Stimulated activated CD4-positive, alpha-beta T cell treated with anti-CD3 and anti-CD28 coated beads, Interleukin-12 subunit alpha, Interleukin-12 subunit beta, amount 100 ng/mL, for 24 hours (primary cell): ENCODE data around the gene PDLIM7.

Experiments
- DNase-seq, 2 experiments: peaks; one replicate each; pipeline ENCODE4 v3.0.0-alpha.2; 2020; ENCODE audit warnings: low read depth in 2 of 2

PDLIM7 gene

DNA sequence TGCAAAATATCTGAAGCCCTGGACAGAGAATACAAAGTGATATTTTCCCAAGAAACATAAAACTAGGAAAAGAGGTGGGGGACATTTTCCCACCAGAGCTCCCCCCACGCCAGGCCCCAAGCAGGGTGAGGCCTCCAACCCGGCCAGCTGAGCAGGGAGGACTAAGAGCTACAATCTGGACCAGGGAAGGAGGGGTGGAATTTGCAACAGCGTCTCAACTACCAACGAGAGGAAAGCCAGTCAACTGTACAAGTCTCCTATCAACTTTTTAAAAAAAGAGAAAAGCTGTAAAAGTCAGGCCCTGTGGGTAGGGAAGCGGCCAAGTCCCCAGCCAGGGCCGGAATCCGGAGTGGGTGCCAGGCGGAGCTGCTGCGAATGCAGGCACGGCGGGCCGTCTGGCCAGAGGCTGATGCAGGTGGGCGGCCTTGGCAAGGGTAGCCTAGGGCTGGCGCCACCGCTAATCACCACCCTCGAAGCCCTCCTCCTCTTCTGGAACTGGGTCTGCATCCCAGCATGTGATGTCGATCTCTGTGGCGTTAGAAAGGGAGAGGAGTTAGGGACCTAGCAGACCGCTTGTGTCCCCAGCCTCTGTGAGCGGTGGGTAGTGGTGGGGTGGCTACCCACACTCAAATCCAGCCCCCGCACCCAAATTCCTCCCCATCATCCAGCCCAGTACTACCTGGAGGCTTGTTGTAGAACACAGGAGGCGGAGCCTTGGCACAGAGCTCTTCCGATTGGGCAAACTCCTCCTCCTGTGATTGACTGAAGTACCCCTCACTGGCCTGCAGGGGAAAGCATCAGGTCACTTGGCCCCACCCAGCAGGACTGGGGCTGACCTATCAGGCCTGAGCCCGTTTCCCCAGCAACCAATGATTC, 40.2 kb downstream of the PDLIM7 start:
- DNase-seq = peak in 1 of 2 experiments; percentile 37

DNA sequence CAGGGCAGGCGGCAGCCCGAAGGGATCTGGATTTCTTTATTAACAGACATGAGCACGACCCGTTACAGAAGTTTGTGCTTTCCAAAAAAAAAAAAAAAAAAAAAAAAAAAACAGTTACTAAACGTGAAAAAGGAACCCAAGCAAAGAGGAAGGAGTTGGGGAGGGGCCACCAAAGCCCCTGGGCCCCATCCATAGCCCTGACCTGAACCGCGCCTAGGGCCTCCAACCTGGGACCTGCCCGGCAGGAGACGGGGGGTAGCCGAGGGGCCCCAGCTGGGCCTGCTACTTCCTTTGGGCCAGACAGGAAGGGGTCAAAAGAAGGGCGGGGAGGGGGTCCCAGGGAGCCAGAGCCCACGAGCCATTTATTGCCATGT, 40.8 kb downstream of the PDLIM7 start:
- no peak for DNase-seq

DNA sequence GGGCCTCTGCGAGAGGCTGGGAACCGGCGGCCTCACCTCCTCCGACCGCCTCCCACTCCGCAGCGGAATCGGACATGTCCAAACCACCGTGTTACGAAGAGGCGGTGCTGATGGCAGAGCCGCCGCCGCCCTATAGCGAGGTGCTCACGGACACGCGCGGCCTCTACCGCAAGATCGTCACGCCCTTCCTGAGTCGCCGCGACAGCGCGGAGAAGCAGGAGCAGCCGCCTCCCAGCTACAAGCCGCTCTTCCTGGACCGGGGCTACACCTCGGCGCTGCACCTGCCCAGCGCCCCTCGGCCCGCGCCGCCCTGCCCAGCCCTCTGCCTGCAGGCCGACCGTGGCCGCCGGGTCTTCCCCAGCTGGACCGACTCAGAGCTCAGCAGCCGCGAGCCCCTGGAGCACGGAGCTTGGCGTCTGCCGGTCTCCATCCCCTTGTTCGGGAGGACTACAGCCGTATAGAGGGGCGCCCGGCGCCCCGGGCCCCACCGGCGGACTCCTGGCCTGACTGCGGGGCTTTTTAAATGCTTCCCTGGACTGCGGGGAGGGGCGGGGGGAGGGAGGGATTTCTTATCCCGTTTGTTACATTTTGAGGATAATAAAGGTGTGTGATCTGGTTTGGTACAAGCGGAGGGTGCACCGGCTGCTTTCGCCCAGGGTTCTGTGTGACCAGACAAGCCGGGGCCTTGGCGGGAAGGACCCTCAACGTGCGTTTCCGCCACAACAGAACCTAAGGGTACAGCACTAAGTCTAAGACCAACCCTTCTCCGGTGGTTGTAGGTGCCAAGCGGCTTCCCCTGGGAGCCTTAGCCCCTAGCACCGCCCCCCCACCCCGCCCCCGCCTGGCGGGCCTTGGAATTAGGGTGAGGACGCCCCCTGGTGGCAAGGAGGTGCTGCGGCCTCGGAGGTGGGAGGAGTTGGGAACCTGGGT, 41.5 kb downstream of the PDLIM7 start:
- peak; percentile 92 to 98 for DNase-seq

DNA sequence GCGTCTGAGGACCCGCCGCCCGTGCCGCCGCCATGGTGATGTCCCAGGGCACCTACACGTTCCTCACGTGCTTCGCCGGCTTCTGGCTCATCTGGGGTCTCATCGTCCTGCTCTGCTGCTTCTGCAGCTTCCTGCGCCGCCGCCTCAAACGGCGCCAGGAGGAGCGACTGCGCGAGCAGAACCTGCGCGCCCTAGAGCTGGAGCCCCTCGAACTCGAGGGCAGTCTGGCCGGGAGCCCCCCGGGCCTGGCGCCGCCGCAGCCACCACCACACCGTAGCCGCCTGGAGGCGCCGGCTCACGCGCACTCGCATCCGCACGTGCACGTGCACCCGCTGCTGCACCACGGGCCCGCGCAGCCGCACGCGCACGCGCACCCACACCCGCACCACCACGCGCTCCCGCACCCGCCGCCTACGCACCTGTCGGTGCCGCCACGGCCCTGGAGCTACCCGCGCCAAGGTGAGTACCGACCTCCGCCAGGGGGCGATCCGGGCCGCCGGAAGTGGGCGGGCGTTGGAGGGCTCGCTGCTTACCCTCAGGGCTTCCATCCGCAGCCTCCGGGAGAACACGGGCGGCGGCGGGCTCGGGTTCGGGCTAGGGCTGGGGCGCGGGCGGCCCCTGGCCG, 42.3 kb downstream of the PDLIM7 start:
- DNase-seq = peak; percentile 80 to 93

DNA sequence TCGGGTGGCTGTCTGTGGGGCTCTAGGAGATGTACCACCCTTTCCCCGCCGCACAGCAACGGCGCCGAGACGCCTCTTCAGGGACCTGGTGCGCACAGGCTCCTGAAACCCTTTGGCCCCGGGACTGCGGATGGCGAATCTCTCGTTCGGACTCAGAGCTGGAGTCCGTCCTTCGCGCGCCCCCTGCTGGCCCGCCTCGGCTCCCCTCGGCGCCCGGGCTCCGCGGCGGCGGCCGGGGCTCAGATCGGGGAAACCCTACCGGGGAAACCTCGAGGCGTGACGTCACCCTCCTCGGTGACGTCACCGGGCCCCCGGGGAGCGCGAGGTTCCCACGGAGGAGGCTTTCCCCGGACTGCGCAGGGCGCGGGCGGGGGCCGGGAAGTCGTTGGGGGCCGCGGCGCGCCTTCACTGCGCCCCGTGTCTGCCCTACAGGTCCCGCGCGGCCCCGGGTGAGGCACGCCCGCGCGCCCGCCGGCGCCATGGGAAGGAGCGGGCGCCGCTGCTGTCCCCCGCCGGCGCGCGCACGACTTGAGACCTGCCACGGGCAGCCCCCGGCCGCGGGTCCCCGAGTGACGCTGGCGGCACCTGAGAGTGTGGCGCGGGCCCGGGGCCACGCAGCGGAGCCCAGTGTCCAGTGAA, 42.9 kb downstream of the PDLIM7 start:
- DNase-seq = peak; percentile 84 to 92

DNA sequence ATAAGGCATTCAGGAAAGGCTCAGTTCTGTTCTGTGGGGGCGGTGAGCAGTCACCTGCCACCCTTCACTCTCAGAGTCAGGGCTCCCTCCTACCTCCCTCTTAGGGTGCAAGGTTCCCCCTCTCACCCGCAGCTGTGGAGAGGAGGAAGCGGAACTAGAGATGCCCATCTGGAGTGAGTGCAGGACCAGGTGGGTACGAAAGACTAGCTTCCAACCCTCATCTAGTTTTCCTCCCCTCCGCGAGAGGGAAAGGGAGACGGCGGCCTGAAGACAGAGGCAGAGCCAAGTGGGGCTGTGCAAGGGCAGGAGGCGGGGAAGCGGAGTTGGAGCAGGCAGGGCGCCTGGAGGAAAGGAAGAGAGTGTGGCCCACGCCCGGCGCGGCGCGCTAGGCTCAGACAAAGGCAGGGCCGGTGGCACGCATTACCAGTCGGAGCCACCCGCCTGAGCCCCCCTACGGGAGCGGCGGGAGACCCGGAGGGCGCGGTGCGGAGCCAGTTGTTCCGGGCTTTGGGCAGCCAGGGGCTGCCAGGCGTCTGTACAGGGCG, 43.5 kb downstream of the PDLIM7 start:
- no peak for DNase-seq

DNA sequence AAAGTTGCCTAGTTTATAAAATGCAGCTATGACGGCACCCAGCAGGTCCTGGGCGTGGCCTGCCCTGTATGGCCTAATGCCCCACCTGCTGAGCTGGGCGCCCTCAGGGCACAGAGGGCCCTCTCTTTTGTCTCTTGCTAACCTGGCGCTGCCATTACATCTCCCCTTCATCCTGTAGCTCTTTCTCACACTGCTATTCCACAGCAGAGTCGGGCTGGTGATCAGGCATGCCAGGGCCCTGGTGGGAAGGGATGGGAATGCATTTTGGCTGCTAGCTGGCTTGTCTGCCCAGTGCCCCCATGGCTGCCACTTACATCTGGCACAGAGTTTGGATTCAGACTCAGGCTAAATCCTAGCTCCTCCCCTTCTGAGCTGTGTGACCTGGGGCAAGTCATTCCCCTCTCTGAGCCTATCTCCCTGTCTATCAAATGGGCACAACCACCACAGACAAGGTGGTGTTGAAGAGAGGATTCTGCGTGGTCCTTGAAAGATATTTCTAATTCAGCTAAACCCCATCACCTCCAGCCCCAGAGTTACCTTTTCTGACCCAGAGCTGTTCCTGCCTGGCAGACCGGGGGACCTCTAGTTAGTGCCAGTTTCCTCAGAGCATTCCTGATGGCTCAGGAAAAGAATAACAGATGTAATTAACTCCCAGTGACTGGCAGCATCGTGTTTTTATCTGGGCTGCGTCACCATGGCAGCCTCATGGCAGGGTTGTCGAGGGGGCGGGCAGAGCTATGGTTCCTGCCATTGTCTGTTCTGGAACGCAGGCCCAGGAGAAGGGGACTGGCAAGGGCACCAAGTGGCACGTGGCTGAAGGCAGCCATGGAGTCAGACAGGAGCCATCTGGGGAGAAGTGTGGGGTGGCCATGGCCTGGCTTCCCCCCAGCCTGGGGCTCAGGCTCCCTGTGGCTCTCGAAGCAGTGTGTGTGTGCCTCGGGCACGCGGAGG, 44.4 kb downstream of the PDLIM7 start:
- DNase-seq = no peak

DNA sequence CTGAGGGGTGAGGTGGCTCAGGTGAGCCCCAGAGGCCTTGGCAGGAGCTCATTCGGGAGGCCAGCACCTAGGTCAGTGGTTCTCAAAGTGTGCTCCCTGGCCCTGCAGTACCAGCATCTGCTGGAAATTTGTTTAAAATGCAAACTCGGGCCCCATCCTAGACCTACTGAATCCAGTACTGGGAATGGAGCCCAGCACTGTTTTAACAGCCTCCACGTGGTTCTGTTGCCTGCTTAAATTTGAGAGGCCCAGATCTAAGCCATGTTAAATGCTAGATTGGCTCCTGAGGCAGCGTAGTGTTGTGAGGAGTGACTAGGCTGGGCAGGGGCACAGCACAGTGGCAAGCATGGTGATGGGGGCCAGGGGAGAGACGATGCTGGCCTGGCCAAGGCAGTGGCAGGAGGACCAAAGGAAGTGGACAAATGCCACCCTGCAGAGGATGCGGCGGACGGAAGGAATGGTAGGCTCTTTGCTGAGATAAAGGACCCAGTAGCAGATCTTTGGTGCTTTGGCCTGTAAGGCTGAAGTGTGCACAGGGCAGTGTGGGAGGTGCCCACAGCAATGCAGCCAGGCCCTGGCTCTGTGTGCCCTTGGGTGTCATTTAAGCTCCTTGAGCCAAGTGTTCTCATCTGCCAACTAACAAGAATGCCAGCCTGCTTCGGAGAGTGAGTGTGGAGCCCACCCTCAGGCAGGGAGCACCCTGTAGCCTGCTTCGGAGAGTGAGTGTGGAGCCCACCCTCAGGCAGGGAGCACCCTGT, 46.6 kb downstream of the PDLIM7 start:
- DNase-seq = no peak

DNA sequence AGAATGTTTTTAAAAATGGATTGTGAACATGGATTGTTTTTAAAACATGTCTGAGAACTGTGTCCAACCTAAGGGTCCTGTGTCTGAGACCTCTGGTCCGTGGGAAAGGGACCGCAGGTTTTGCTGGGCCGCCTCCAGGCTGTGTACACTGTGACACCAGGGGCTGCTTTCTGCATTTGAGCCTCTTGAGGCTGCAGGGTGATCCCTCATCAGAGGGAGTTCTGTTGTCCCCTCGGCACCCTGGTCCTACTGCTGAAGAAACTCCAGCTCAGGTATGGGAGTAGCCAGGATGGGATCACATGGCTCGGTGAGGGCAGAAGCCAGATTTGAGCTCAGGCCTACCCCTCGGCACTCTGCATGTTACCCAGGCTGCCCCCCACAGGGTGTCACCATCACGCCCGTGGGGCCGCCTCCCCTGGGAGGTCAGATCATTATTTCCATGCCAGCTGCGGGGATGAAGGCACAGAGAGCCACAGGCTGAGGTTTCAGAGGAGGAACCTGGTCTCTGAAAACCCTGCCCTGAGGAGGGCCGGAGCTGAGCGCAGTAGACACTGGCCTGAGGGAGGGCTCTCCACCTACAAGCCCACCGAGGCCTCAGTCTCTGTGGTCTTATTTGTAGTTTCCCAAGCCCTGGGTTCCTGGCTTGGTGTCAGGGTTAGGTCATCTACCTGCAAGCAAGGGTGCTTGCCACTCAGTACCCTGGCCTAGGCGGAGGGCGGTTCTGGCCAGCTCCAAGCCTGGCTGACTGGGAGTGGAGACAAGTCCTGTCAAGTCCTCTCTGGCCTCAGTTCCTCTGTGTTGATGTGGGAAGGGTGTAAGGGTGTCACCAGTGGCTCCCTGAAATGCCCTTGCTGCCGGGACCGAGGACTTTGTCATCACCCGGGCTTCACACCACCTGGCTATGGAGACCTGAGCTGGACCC, 48.0 kb downstream of the PDLIM7 start:
- DNase-seq = no peak

DNA sequence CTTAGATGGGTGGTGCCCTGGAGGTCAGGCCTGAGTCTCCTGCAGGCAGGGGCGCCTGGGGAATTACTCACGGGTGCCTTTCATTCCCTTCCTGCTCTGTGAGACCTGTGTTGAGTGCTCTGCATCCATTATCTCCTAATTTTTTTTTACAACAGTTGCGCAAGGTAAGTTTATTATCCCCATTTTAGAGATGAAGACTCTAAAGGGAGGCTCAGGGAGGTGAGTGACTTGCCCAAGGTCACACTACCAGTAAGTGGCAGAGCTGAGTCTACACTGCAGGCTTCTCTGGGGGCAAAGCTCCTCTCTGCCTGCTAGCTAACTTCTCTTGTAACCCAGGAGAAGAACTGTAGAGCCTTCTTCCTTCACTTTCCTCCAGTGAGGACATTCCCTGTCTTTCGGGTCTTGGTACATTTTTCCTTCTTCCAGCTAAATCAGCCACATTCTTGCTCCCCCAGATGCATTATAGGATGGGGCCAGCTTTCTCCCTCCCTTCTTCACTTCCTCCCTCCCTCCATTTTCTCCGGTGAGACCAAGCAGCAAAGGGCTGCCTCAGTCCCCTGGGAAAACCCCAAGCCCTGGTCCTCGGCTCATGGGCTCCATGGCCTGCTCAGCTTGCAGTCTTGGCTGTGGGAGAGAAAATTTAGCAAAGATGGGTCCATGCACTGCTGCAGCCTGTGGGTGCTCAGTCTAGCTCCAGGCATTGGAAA, 49.0 kb downstream of the PDLIM7 start:
- DNase-seq = no peak

DNA sequence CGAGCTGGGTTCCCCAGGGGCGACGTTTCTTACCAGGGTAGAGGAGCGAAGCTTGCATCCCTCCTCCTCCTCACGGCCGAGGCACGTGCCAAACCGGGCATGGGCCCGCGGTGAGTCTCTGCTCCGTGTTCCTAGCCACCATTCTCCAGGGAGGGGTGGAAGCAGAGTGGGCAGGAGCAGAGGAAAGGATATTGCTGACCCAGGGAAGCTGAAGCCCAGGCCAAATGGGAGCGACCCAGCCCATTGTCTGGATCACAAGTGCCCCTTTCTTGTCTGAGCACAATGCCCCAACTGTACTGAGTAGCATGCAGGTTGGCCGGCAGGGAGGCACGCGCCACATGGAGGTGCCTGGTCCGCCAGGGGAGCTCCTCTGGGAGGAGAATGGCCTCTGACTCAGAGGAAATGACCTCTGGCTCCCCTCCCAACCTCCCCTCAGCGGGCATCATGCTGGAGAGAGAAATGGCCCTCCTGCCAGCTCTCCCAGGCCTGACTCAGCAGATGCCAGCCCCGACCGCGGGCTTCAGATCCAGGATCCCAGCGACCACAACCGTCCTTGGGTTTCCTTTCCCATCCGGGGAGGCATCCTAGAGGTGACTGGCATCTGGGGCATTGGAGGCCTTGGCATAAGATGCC, 49.7 kb downstream of the PDLIM7 start:
- DNase-seq = no peak

DNA sequence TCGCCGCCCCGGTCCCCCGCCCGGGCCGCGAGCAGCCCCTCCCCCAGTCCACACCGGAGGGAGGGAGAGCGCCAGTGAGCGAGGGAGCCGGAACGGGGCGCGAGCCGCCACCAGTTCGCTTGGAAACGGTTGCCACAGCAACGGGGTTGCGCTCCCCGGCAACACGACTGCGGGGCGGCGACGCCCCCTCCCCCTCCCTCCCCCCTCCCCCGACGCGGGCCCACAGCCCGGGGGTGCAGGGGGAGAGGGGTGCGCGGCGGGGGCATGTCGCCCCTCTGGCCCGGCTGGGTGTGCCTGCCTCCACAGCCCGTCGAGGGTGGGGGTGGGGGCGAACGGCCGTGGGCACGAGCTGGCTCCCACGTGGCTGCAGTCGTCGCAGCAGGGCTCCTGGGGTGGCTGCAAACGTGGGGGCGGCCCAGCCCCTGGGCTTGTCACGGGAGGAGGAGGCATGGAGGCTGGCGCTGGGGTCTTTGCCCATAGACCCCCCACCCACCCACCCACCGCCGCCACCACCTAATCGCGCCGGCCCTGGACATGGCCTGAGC, 50.3 kb downstream of the PDLIM7 start:
- peak in 1 of 2 experiments; percentile 56 for DNase-seq

DNA sequence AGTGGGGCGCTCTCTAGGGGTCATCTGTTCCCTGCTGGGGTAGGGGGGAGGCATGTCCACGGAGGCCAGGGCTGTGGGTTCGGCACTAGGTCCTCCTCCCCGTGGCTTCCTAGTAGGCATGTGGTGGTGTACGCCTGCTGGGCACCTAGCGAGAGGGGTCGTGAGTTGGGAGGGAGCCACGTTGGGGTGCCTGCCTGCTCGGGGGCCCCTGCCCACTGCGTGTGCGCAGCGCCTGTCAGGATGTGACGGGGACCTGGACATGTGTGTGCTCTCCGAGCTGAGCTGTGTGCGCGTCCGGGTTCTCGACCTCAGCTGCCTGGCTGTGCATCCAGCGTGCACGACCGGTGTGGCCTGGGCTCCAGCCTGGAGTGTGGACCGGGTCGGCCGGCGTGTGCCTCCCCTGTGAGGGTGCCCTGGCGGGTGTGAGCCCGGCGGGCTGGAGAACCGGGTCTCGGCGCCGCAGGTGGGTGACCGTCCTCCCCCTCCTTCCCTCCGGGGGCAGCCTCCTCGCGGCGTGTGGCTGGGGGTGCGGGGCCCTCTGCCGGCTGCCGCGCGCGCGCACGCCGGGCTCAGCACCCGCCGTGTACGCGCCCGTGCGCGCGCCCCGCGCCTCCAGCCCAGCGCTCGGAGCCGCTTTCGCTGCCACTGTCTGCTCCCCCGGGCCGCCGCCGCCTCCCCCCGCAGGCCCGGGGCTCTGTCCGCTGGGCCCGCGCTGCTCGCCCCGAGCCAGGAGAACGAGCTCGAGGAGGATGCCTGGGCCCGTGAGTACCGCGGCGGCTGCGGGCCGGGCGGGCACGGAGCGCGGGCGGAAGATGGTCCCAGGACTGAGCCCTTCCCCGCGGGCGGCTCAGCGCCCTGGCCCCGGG, 51.0 kb downstream of the PDLIM7 start, which contains the start of gene PRR7:
PRR7 (plus strand) TSS at position 615 of the 866 bp plus-strand sequence. CDS start 8,254 bp downstream, outside the sequence.
- peak; percentile 48 to 55 for DNase-seq

DNA sequence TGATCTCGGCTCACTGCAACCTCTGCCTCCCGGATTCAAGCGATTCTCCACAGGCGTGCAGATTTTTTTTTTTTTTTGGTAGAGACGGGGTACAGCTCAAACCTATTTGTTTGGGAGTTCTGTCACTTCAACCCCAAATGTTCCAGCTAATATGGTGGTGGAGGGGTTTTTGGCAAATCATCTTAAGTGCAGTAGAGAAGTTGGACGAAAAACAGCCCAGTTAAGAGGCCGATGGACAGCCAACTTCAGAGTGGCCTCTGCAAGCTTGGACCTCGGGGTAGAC, 51.5 kb downstream of the PDLIM7 start:
- no peak for DNase-seq

DNA sequence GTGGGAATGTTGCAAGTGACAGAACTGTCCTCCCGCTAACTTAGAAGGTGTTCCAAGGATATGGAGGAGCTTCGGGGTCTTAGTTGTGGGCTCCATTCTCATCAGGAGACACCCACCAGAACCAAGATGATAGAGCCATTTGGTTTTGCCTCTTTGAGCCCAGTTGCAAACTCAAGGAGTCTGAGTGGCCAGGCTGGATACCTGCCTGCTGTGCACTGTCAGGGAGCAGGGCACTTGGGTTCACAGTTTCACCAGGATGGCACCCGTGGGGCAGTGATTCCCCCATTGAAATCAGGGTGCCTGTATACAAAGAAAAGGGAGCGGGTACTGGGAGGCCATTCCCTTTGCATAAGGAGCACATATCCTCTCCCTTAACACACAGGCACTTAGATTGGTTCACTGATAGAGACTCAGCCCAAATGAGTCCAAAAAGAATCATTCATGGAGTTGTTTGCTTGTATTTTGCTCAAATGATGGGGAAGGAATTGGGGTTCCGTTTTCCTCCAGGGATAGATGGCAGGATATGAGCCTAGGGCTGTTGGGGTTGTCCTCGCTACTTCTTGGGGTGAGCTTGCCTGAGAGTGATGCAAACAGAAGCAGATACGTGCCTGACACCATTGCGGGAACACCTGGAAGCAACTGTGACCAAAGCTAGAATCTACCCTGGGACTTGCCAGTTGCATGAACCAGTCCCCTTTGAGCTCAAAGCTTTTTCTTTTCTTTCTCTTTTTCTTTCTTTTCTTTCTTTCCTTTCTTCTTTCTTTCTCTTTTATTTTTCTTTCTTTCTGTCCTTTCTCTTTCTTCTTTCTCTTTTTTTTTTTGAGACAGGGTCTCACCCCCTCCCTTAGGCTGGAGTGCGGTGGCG, 52.1 kb downstream of the PDLIM7 start:
- DNase-seq = no peak
